HepG2 (cell line): ENCODE results near the gene CGB3. TPM values are rescaled to one million over a fixed set of nuclear protein-coding genes. Genes with fewer than 3 reads are reported as not detected.

Experiments used
- ELF3 ChIP-seq: IDR thresholded peaks from 2 replicates; pipeline ENCODE4 v1.6.1; 2016; ENCODE audit warnings: missing genetic modification reagents, missing compliant biosample characterization
- HCFC1 ChIP-seq: fragments of 150-350 bp; IDR thresholded peaks from 2 replicates; pipeline ENCODE4 v1.6.1; 2014; ENCODE audit warnings: low read depth, low read length
- KDM5B ChIP-seq: sonication (generic); formaldehyde crosslinking; IDR thresholded peaks from 2 replicates; pipeline ENCODE4 v1.4.0; 2020; ENCODE audit warnings: missing genetic modification reagents, mild to moderate bottlenecking, borderline replicate concordance
- KLF13 ChIP-seq: sonication (generic); formaldehyde crosslinking; IDR thresholded peaks from 2 replicates; pipeline ENCODE4 v1.4.0; 2020; ENCODE audit warnings: mild to moderate bottlenecking, missing genetic modification reagents
- KMT2A ChIP-seq: sonication (generic); formaldehyde crosslinking; IDR thresholded peaks from 2 replicates; pipeline ENCODE4 v1.4.0; 2020; ENCODE audit warnings: missing genetic modification reagents
- MZF1 ChIP-seq: sonication (generic); formaldehyde crosslinking; IDR thresholded peaks from 2 replicates; pipeline ENCODE4 v1.8.1; 2023; ENCODE audit warnings: mild to moderate bottlenecking, missing genetic modification reagents, borderline replicate concordance
- NFIC ChIP-seq: IDR thresholded peaks from 2 replicates; pipeline ENCODE4 v1.6.1; 2012; ENCODE audit warnings: mild to moderate bottlenecking, low read length, inconsistent platforms
- PAX8 ChIP-seq: sonication (generic); formaldehyde crosslinking; IDR thresholded peaks from 2 replicates; pipeline ENCODE4 v1.8.0; 2022; ENCODE audit warnings: mild to moderate bottlenecking, missing genetic modification reagents, borderline replicate concordance
- PHF21A ChIP-seq: sonication (generic); formaldehyde crosslinking; IDR thresholded peaks from 2 replicates; pipeline ENCODE4 v1.5.0; 2020; ENCODE audit warnings: mild to moderate bottlenecking, missing genetic modification reagents
- POLR2A ChIP-seq, 2 experiments: IDR thresholded peaks; 2 replicates each; pipeline ENCODE4 v1.6.1; 2011; ENCODE audit warnings: low read depth in 2 of 2, low read length in 2 of 2, mild to moderate bottlenecking in 1 of 2, moderate library complexity in 1 of 2; ENCODE audit not compliant: insufficient read depth in 1 of 2
- RAD51 ChIP-seq: fragments of 450-650 bp; IDR thresholded peaks from 2 replicates; pipeline ENCODE4 v1.6.1; 2016; ENCODE audit warnings: borderline replicate concordance
- RFX3 ChIP-seq: IDR thresholded peaks from 2 replicates; pipeline ENCODE4 v1.6.1; 2016; ENCODE audit warnings: missing biosample characterization, missing genetic modification reagents
- RORA ChIP-seq: sonication (generic); formaldehyde crosslinking; IDR thresholded peaks from 2 replicates; pipeline ENCODE4 v1.5.0; 2020; ENCODE audit warnings: mild to moderate bottlenecking, missing genetic modification reagents, moderate library complexity
- RXRA ChIP-seq: sonication (generic); formaldehyde crosslinking; IDR thresholded peaks from 2 replicates; pipeline ENCODE4 v1.5.1; 2020; ENCODE audit warnings: missing genetic modification reagents
- ZNF232 ChIP-seq: sonication (generic); formaldehyde crosslinking; IDR thresholded peaks from 2 replicates; pipeline ENCODE4 v1.4.0; 2020; ENCODE audit warnings: missing genetic modification reagents, borderline replicate concordance
- ZNF331 ChIP-seq: sonication (generic); formaldehyde crosslinking; IDR thresholded peaks from 2 replicates; pipeline ENCODE4 v1.4.0; 2020; ENCODE audit warnings: missing genetic modification reagents
- ZNF367 ChIP-seq: sonication (generic); formaldehyde crosslinking; IDR thresholded peaks from 2 replicates; pipeline ENCODE4 v1.4.0; 2020; ENCODE audit warnings: missing genetic modification reagents, borderline replicate concordance
- ZNF557 ChIP-seq: sonication (generic); formaldehyde crosslinking; IDR thresholded peaks from 2 replicates; pipeline ENCODE4 v1.4.0; 2020; ENCODE audit warnings: missing genetic modification reagents
- ZNF615 ChIP-seq: sonication (generic); formaldehyde crosslinking; IDR thresholded peaks from 2 replicates; pipeline ENCODE4 v1.5.0; 2020; ENCODE audit warnings: mild to moderate bottlenecking, missing genetic modification reagents, borderline replicate concordance
- ZNF782 ChIP-seq: sonication (generic); formaldehyde crosslinking; IDR thresholded peaks from 2 replicates; pipeline ENCODE4 v1.4.0; 2020; ENCODE audit warnings: missing genetic modification reagents, mild to moderate bottlenecking, borderline replicate concordance
- polyA plus RNA-seq, 8 experiments: library from polyadenylated mRNA; depleted of rRNA in 3 of 8; stranded (reverse) in 7 of 8; unstranded in 1 of 8; fragments of >200 nt; fragmentation: Illumina TruSeq in 4 of 8; extraction: Trizol in 4 of 8; gene quantifications; 2 replicates each; pipeline versions ENCODE4 v1.2.1 to v1.2.3, GENCODE V29; 2011 to 2016; ENCODE audit warnings: low read depth in 4 of 8, missing spikeins in 1 of 8, mixed read lengths in 1 of 8; ENCODE audit not compliant: insufficient read depth in 1 of 8
- total RNA-seq, 5 experiments: library from RNA; depleted of rRNA; stranded (reverse); fragments of >200 nt; fragmentation: Illumina TruSeq; extraction: Trizol; gene quantifications; 2 replicates each; pipeline ENCODE4 v1.2.3, GENCODE V29; 2016; ENCODE audit warnings: low read depth in 1 of 5
- TF ChIP-seq, protein P1 (sequence below), 2 experiments: IDR thresholded peaks; 2 replicates each; pipeline ENCODE4 v1.6.1; 2011 to 2012; ENCODE audit warnings: low read length in 2 of 2, borderline replicate concordance in 1 of 2, low read depth in 1 of 2, mild to moderate bottlenecking in 1 of 2, moderate library complexity in 1 of 2
- TF ChIP-seq, protein P2 (sequence below): sonication (generic); formaldehyde crosslinking; IDR thresholded peaks from 2 replicates; pipeline ENCODE4 v1.9.0; 2021; ENCODE audit warnings: missing genetic modification reagents, borderline replicate concordance

The CGB3 gene
- total and polyA plus RNA-seq, 2 of the 13 experiments (the other 11 are each of a cell fraction or from before 2014, with no cell fraction given), result not detected

DNA sequence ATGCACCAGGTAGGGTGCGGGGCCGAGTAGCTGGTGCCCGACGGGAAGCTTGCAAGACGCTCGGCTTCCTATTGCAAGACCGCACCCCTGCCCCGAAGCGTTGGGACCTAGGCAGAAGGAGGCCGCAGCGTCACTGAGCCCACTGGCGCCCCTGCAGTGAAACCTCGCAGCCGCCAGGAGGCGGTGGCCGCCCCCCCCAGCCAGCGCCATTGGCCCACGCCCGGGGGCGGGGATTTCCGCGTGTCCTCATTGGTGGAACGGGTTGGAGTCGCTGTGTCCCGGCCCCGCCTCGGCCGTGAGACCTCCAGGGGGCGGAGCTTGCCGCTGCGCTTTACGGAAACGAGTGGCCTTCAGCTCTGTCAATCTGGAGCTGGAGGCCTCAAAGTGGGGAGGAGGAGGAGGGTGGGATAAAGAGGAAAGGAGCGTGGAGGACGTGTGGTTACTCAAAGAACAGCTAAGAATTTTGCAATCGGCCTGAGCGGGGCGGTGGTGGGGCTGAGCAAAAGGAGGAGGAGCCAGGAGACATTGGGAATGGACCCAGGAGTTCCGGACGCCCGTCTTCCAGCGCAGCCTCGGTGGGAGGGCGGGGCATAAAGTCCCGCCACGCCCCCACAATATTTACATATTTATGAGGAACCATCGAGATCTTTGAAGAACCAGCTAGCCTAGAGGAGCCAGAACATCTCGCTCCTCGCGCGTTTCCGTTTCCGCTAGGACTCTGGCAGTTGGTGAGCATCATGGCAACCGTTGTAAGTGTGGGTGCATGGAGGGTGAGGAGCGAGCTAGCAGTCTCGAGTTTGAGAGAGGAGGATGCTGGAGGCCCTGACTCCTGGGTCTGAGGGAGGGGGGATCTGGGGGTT lies 30.7 kb downstream of the CGB3 start, which contains the start of the genes GYS1 and RUVBL2 (continued):
- TF ChIP-seq PHF21A (CRISPR knock-in tag) (peak; percentile 74; the same call in 1 of the 2 replicates), RXRA (CRISPR knock-in tag) (no peak), RFX3 (no peak), ZNF615 (CRISPR knock-in tag) (no peak), ZNF782 (CRISPR knock-in tag) (no peak), ELF3 (peak; percentile 74), KMT2A (CRISPR knock-in tag) (no peak), HCFC1 (peak; percentile 31; the same call in 1 of the 2 replicates), ZNF367 (no peak), ZNF331 (peak; percentile 19; the same call in 1 of the 2 replicates), MZF1 (CRISPR knock-in tag) (no peak), RORA (CRISPR knock-in tag) (no peak), RAD51 (no peak), POLR2A (IDR thresholded peaks at IDR 0.05; ENCODE audit: insufficient read depth in 1 of 2, low read depth in 2 of 2, low read length in 2 of 2) (peak; percentile 91 to 98), PAX8 (no peak), NFIC (no peak), ZNF232 (CRISPR knock-in tag) (no peak), KDM5B (CRISPR knock-in tag) (no peak; the same call in 1 of the 2 replicates), KLF13 (no peak), ZNF557 (CRISPR knock-in tag) (no peak)
- TF ChIP-seq, protein P1, sequence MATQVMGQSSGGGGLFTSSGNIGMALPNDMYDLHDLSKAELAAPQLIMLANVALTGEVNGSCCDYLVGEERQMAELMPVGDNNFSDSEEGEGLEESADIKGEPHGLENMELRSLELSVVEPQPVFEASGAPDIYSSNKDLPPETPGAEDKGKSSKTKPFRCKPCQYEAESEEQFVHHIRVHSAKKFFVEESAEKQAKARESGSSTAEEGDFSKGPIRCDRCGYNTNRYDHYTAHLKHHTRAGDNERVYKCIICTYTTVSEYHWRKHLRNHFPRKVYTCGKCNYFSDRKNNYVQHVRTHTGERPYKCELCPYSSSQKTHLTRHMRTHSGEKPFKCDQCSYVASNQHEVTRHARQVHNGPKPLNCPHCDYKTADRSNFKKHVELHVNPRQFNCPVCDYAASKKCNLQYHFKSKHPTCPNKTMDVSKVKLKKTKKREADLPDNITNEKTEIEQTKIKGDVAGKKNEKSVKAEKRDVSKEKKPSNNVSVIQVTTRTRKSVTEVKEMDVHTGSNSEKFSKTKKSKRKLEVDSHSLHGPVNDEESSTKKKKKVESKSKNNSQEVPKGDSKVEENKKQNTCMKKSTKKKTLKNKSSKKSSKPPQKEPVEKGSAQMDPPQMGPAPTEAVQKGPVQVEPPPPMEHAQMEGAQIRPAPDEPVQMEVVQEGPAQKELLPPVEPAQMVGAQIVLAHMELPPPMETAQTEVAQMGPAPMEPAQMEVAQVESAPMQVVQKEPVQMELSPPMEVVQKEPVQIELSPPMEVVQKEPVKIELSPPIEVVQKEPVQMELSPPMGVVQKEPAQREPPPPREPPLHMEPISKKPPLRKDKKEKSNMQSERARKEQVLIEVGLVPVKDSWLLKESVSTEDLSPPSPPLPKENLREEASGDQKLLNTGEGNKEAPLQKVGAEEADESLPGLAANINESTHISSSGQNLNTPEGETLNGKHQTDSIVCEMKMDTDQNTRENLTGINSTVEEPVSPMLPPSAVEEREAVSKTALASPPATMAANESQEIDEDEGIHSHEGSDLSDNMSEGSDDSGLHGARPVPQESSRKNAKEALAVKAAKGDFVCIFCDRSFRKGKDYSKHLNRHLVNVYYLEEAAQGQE (IDR thresholded peaks at IDR 0.05; ENCODE audit: borderline replicate concordance in 1 of 2, low read depth in 1 of 2, low read length in 2 of 2), result peak in 1 of 2 experiments; percentile 8; a peak in 1 of 4 replicates
- TF ChIP-seq, protein P2, sequence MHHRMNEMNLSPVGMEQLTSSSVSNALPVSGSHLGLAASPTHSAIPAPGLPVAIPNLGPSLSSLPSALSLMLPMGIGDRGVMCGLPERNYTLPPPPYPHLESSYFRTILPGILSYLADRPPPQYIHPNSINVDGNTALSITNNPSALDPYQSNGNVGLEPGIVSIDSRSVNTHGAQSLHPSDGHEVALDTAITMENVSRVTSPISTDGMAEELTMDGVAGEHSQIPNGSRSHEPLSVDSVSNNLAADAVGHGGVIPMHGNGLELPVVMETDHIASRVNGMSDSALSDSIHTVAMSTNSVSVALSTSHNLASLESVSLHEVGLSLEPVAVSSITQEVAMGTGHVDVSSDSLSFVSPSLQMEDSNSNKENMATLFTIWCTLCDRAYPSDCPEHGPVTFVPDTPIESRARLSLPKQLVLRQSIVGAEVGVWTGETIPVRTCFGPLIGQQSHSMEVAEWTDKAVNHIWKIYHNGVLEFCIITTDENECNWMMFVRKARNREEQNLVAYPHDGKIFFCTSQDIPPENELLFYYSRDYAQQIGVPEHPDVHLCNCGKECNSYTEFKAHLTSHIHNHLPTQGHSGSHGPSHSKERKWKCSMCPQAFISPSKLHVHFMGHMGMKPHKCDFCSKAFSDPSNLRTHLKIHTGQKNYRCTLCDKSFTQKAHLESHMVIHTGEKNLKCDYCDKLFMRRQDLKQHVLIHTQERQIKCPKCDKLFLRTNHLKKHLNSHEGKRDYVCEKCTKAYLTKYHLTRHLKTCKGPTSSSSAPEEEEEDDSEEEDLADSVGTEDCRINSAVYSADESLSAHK (CRISPR knock-in tag), result no peak; the same call in 1 of the 2 replicates
